Activated CD8-positive, alpha-beta memory T cell treated with anti-CD3 and anti-CD28 coated beads for 1 hour (primary cell): ENCODE measurements around the gene CCDC57.
A peak's percentile ranks its signal among the peaks of the same experiment; 100 is the strongest.

Source experiments
- DNase-seq, 2 donors: peaks; one replicate each; pipeline ENCODE4 v3.0.0-alpha.2; 2020; ENCODE audit warnings: low read depth in 1 of 2; ENCODE audit errors: extremely low read depth in 1 of 2

The CCDC57 gene

GRCh38 chr17:82129095-82129494, 83.5 kb downstream of the CCDC57 start:
- DNase-seq: no peak

GRCh38 chr17:82128287-82128686, 84.4 kb downstream of the CCDC57 start:
- DNase-seq: no peak

GRCh38 chr17:82127704-82128103, 84.9 kb downstream of the CCDC57 start:
- peak in 1 of 2 donors; percentile 38 for DNase-seq

GRCh38 chr17:82127315-82127595, 85.4 kb downstream of the CCDC57 start:
- DNase-seq: no peak

GRCh38 chr17:82126556-82127314, 85.9 kb downstream of the CCDC57 start:
- DNase-seq: peak; percentile 59 to 90

- DNase-seq: no peak
Observed at GRCh38 chr17:82124101-82124500, 88.5 kb downstream of the CCDC57 start.

GRCh38 chr17:82121660-82122629, 90.7 kb downstream of the CCDC57 start:
- no peak for DNase-seq

- DNase-seq: no peak
Observed at GRCh38 chr17:82121246-82121645, 91.4 kb downstream of the CCDC57 start.

GRCh38 chr17:82120148-82120547, 92.5 kb downstream of the CCDC57 start:
- DNase-seq: no peak

GRCh38 chr17:82118815-82119380, 93.7 kb downstream of the CCDC57 start:
- no peak for DNase-seq

GRCh38 chr17:82118168-82118814, 94.4 kb downstream of the CCDC57 start:
- DNase-seq: no peak

- DNase-seq: no peak
Observed at GRCh38 chr17:82117139-82118090, 95.2 kb downstream of the CCDC57 start.

- no peak for DNase-seq
Observed at GRCh38 chr17:82116246-82116645, 96.4 kb downstream of the CCDC57 start.

- no peak for DNase-seq
Observed at GRCh38 chr17:82114872-82115271, 97.8 kb downstream of the CCDC57 start.

GRCh38 chr17:82114447-82114846, 98.2 kb downstream of the CCDC57 start:
- DNase-seq: no peak

GRCh38 chr17:82113941-82114340, 98.7 kb downstream of the CCDC57 start:
- no peak for DNase-seq

- no peak for DNase-seq
Observed at GRCh38 chr17:82113422-82113821, 99.2 kb downstream of the CCDC57 start.

GRCh38 chr17:82112914-82113311, 99.7 kb downstream of the CCDC57 start:
- no peak for DNase-seq

- DNase-seq: no peak
Observed at GRCh38 chr17:82112181-82112913, 100.3 kb downstream of the CCDC57 start.
